H1 (cell line): ENCODE data around the gene TBC1D22B. TPM values are rescaled to one million over a fixed set of nuclear protein-coding genes. Genes with fewer than 3 reads are reported as not detected.
"Not testable (repeated sequence)": the region's sequence is repeated elsewhere in the genome, so short reads cannot be mapped to it uniquely, and the experiment has no call there.

Experiments
- CTCF ChIA-PET: fragments of 300-600 bp; sonication (Branson Sonifier 250); formaldehyde crosslinking; loops from one replicate; lab custom pipeline; 2021; ENCODE audit not compliant: partially characterized antibody; lab: Charles Lee
- POLR2A ChIA-PET: fragments of 300-600 bp; sonication (Branson Sonifier 250); formaldehyde crosslinking; loops from one replicate; lab custom pipeline; 2021; ENCODE audit warnings: inconsistent platforms; ENCODE audit not compliant: partially characterized antibody; lab: Charles Lee
- DNase-seq, 2 experiments: peaks; one replicate each; pipeline versions ENCODE4 v3.0.0 to v3.0.0-alpha.2; 2010 to 2022; ENCODE audit warnings: low spot score in 2 of 2, low read depth in 1 of 2, mixed read lengths in 1 of 2
- FAIRE-seq: peaks from 2 replicates; lab custom pipeline; 2011; peaks lifted over from hg19 to GRCh38; lab: Jason Lieb, UNC
- H2AFZ ChIP-seq: 2 replicates; pipeline ENCODE4 v1.8.1; 2012; ENCODE audit warnings: low read length, inconsistent platforms
- H2AK5ac ChIP-seq: 2 replicates; pipeline ENCODE4 v1.6.1; 2013; ENCODE audit warnings: low read depth, low read length
- H2BK120ac ChIP-seq: replicated peaks from 2 replicates; pipeline ENCODE3; 2013; ENCODE audit warnings: low read depth, low read length, inconsistent platforms
- H2BK12ac ChIP-seq: 2 replicates; pipeline ENCODE4 v1.6.1; 2013; ENCODE audit warnings: low read depth, low read length
- H2BK15ac ChIP-seq: 2 replicates; pipeline ENCODE4 v1.6.1; 2013; ENCODE audit warnings: low read length
- H2BK20ac ChIP-seq: 2 replicates; pipeline ENCODE4 v1.6.1; 2013; ENCODE audit warnings: low read length
- H2BK5ac ChIP-seq: 2 replicates; pipeline ENCODE4 v1.6.1; 2013; ENCODE audit warnings: low read depth, low read length
- H3K14ac ChIP-seq: 2 replicates; pipeline ENCODE4 v1.6.1; 2013; ENCODE audit warnings: inconsistent platforms; ENCODE audit not compliant: insufficient read length
- H3K18ac ChIP-seq: 2 replicates; pipeline ENCODE4 v1.6.1; 2013; ENCODE audit warnings: low read length; ENCODE audit errors: extremely low read depth
- H3K23ac ChIP-seq: 2 replicates; pipeline ENCODE4 v1.6.1; 2013; ENCODE audit warnings: inconsistent platforms; ENCODE audit not compliant: insufficient read length
- H3K23me2 ChIP-seq: 2 replicates; pipeline ENCODE4 v1.6.1; 2013; ENCODE audit warnings: low read depth, low read length
- H3K27ac ChIP-seq: 2 replicates; pipeline ENCODE4 v1.6.1; 2011; ENCODE audit warnings: low read depth, low read length, inconsistent platforms
- H3K27me3 ChIP-seq, 4 experiments: replicated peaks in 1 of 4; 1 replicate in 1 of 4; 2 replicates in 3 of 4; pipeline versions ENCODE4 v1.6.1 to v1.8.1; 2011 to 2013; ENCODE audit warnings: low read length in 3 of 4, mild to moderate bottlenecking in 3 of 4, inconsistent platforms in 2 of 4, mixed read lengths in 2 of 4, moderate library complexity in 1 of 4; ENCODE audit not compliant: control insufficient read depth in 3 of 4, insufficient read depth in 3 of 4; ENCODE audit errors: extremely low read depth in 1 of 4
- H3K36me3 ChIP-seq, 4 experiments: 2 replicates each; pipeline versions ENCODE4 v1.6.1 to v1.8.1; 2011 to 2013; ENCODE audit warnings: mild to moderate bottlenecking in 4 of 4, low read length in 3 of 4, moderate library complexity in 2 of 4, control low read depth in 1 of 4, inconsistent platforms in 1 of 4; ENCODE audit not compliant: insufficient read depth in 4 of 4, control insufficient read depth in 2 of 4
- H3K4ac ChIP-seq: replicated peaks from 2 replicates; pipeline ENCODE3; 2013; ENCODE audit warnings: low read length, low read depth, mixed read lengths, inconsistent platforms; ENCODE audit not compliant: insufficient read length
- H3K4me1 ChIP-seq, 4 experiments: replicated peaks in 1 of 4; 1 replicate in 1 of 4; 2 replicates in 3 of 4; pipeline versions ENCODE4 v1.6.1 to v1.8.1; 2011 to 2013; ENCODE audit warnings: low read length in 3 of 4, inconsistent platforms in 2 of 4, mixed read lengths in 1 of 4; ENCODE audit not compliant: insufficient read depth in 4 of 4, control insufficient read depth in 3 of 4
- H3K4me2 ChIP-seq, 2 experiments: 2 replicates each; pipeline versions ENCODE4 v1.6.1 to v1.8.1; 2011 to 2013; ENCODE audit warnings: low read depth in 2 of 2, low read length in 2 of 2, control low read depth in 1 of 2, inconsistent platforms in 1 of 2, mild to moderate bottlenecking in 1 of 2; ENCODE audit not compliant: insufficient read depth in 1 of 2
- H3K4me3 ChIP-seq, 4 experiments: fragments of 200-600, 300-600 bp in 1 of 4; sonication (generic), shearing (Covaris generic), sonication (Bioruptor Twin) in 1 of 4; 2 replicates each; pipeline versions ENCODE4 v1.5.1 to v1.8.1; 2011 to 2016; ENCODE audit warnings: low read length in 4 of 4, low read depth in 3 of 4, control low read depth in 2 of 4, inconsistent platforms in 2 of 4, mild to moderate bottlenecking in 2 of 4, mixed read lengths in 1 of 4, moderate library complexity in 1 of 4; ENCODE audit not compliant: insufficient read depth in 2 of 4; ENCODE audit errors: extremely low read depth in 1 of 4
- H3K56ac ChIP-seq: replicated peaks from 2 replicates; pipeline ENCODE3; 2013; ENCODE audit warnings: low read depth, mild to moderate bottlenecking, mixed read lengths, low read length, inconsistent platforms; ENCODE audit not compliant: insufficient read length
- H3K79me1 ChIP-seq: 2 replicates; pipeline ENCODE4 v1.6.1; 2013; ENCODE audit warnings: low read depth, low read length, control low read depth
- H3K79me2 ChIP-seq, 2 experiments: 2 replicates each; pipeline versions ENCODE4 v1.6.1 to v1.8.1; 2012 to 2013; ENCODE audit warnings: low read length in 2 of 2, mild to moderate bottlenecking in 2 of 2, inconsistent platforms in 1 of 2; ENCODE audit not compliant: insufficient read depth in 2 of 2, control insufficient read depth in 1 of 2
- H3K9ac ChIP-seq, 4 experiments: replicated peaks in 1 of 4; 1 replicate in 1 of 4; 2 replicates in 3 of 4; pipeline versions ENCODE4 v1.6.1 to v1.8.1; 2011 to 2013; ENCODE audit warnings: low read depth in 3 of 4, low read length in 3 of 4, control low read depth in 2 of 4, mild to moderate bottlenecking in 2 of 4, moderate library complexity in 2 of 4, inconsistent platforms in 1 of 4; ENCODE audit errors: extremely low read depth in 1 of 4
- H3K9me3 ChIP-seq, 2 experiments: 2 replicates each; pipeline versions ENCODE4 v1.6.1 to v1.8.1; 2012 to 2013; ENCODE audit warnings: mild to moderate bottlenecking in 2 of 2, moderate library complexity in 2 of 2, control low read depth in 1 of 2, inconsistent platforms in 1 of 2, low read depth in 1 of 2, low read length in 1 of 2, mixed read lengths in 1 of 2; ENCODE audit not compliant: insufficient read depth in 2 of 2
- H4K20me1 ChIP-seq, 2 experiments: replicated peaks in 1 of 2; 2 replicates each; pipeline versions ENCODE3 to v1.8.1; 2011 to 2013; ENCODE audit warnings: inconsistent platforms in 2 of 2, low read length in 2 of 2, mild to moderate bottlenecking in 1 of 2; ENCODE audit not compliant: insufficient read depth in 2 of 2, control insufficient read depth in 1 of 2
- H4K5ac ChIP-seq: 2 replicates; pipeline ENCODE4 v1.6.1; 2013; ENCODE audit warnings: low read length, low read depth, mixed read lengths, inconsistent platforms; ENCODE audit not compliant: insufficient read length
- H4K8ac ChIP-seq: 2 replicates; pipeline ENCODE4 v1.8.0; 2013; ENCODE audit warnings: mild to moderate bottlenecking, moderate library complexity, low read length, inconsistent platforms; ENCODE audit not compliant: insufficient read depth; ENCODE audit errors: extremely low read depth
- H4K91ac ChIP-seq: replicated peaks from 2 replicates; pipeline ENCODE3; 2013; ENCODE audit warnings: low read length, mixed read lengths, inconsistent platforms; ENCODE audit not compliant: insufficient read length
- WGBS, 2 experiments: shearing (Covaris generic) in 1 of 2; methylation state at CpG; one replicate each; pipeline versions ENCODE4 v1.1.6 to v1.1.7; 2013 to 2015; ENCODE audit warnings: low lambda C conversion rate in 2 of 2, mixed read lengths in 2 of 2, inconsistent platforms in 1 of 2, low coverage in 1 of 2, missing lambda C conversion rate in 1 of 2; ENCODE audit not compliant: insufficient replicate concordance in 2 of 2, insufficient coverage in 1 of 2, insufficient read length in 1 of 2; ENCODE audit errors: extremely low coverage in 1 of 2, missing lambda C conversion rate in 1 of 2; 5-methylcytosine and 5-hydroxymethylcytosine counted together
- polyA plus RNA-seq, 7 experiments: library from polyadenylated mRNA; depleted of rRNA in 3 of 7; stranded (reverse) in 5 of 7; unstranded in 2 of 7; fragments of >200 nt in 5 of 7; fragments of 200-250 nt in 2 of 7; gene quantifications; 1 replicate in 5 of 7; 2 replicates in 1 of 7; 4 replicates in 1 of 7; pipeline versions ENCODE4 v1.2.1 to v1.2.3, GENCODE V29; 2011 to 2013; ENCODE audit warnings: missing spikeins in 2 of 7, mixed read lengths in 2 of 7
- total RNA-seq: library from RNA; stranded (reverse); fragmentation: NEBNext Ultra II Directional; extraction: Animal tissue kit (Norgen Biotek cat#: 25700); gene quantifications from 2 replicates; pipeline ENCODE4 v1.2.1, GENCODE V29; 2021

TBC1D22B gene
- total and polyA plus RNA-seq, 2 of the 8 experiments (the other 6 are each of a cell fraction or from before 2014, with no cell fraction given): 10.1 to 17.4 TPM

DNA sequence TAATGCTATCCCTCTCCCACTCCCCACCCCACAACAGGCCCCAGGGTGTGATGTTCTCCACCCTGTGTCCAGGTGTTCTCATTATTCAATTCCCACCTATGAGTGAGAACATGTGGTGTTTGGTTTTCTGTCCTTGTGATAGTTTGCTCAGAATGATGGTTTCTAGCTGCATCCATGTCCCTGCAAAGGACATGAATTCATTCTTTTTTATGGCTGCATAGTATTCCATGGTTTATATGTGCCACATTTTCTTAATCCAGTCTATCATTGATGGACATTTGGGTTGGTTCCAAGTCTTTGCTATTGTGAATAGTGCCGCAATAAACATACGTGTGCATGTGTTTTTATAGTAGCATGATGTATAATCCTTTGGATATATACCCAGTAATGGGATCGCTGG is 80.7 kb downstream of the TBC1D22B start:
- H3K27me3 ChIP-seq, H3K4ac ChIP-seq, H4K91ac ChIP-seq, H3K14ac ChIP-seq, H3K9ac ChIP-seq, H2AK5ac ChIP-seq, H4K20me1 ChIP-seq, H4K8ac ChIP-seq, H3K56ac ChIP-seq, H3K9me3 ChIP-seq, H3K23ac ChIP-seq, FAIRE-seq, H3K79me2 ChIP-seq, H3K4me1 ChIP-seq, H2AFZ ChIP-seq, H2BK20ac ChIP-seq, H3K23me2 ChIP-seq, H3K4me2 ChIP-seq, H2BK5ac ChIP-seq, H3K79me1 ChIP-seq, H2BK120ac ChIP-seq, DNase-seq, H2BK15ac ChIP-seq, POLR2A ChIA-PET, H4K5ac ChIP-seq, H3K18ac ChIP-seq, H3K27ac ChIP-seq, H2BK12ac ChIP-seq, H3K4me3 ChIP-seq, CTCF ChIA-PET, H3K36me3 ChIP-seq: not testable (repeated sequence)
- 86% methylated on average over 3 of the region's 3 CpGs; no CpG with 5 or more reads in 1 of the 2 experiments for WGBS, 2 experiments
